NT2/D1 (cell line): ENCODE data around the gene RPTOR.

ENCODE experiments used
- YY1 ChIP-seq: IDR thresholded peaks from 2 replicates; pipeline ENCODE4 v1.6.1; 2011; ENCODE audit not compliant: insufficient read length, insufficient read depth
- ZNF274 ChIP-seq: IDR thresholded peaks from 2 replicates; pipeline ENCODE4 v1.6.1; 2011; ENCODE audit warnings: mild to moderate bottlenecking, low read depth, low read length

GRCh38 chr17:80612997-80613731, 68.5 kb downstream of the RPTOR start:
- TF ChIP-seq ZNF274 (no peak), YY1 (no peak)
